ENCODE results near the gene YTHDF1.

Gene YTHDF1

GRCh38 chr20:63153254-63154221 is 62.4 kb downstream of the YTHDF1 start:
- no peak for DNase-seq

DNA sequence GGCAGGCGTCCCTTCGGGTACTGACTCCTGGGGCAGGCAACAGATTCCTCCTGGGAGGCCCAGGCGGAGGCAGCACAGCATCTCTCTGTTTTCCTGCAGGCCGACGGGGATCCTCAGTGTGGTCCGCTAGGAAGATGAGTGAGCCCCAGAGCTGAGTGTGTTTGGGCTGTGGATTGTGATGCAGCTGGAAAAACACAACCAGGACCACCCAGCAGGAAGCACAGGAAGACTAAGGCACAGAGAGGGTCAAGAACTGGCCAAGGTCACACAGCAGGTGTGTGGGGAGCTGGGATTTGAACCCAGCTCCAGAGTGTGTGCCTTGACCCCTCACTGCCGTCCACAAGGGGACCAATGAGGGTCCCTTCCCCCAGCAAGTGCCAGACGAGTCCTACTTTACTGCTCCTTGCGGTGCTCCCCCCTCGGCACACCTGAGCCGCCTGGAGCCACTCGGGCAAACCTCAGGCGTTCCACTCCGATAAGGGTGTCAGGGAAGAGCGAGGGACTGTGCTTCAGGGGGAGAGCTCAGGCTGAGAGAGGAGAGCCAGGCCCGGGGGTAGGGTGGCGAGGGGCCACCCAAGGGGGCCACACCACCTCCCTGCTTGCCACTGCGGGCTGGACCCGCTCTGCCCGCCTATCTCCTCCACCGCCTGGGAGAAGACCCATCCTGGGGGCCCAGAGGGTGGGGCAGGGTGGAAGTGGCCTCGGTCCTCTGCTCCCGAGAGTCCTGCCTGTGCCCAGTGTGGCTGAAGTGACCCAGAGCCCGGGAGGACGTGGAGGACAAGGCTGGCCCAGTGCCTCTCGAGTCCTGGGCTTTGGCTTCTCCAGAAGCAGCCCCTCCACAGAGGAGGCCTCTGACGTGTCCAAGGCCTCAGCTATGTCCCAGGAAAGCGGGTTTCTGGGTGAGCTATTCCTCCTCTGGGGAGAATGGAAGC is 63.3 kb downstream of the YTHDF1 start:
- DNase-seq = no peak

- no peak for DNase-seq
Observed at GRCh38 chr20:63151554-63152321, 64.2 kb downstream of the YTHDF1 start.

- DNase-seq = no peak
Observed at GRCh38 chr20:63150911-63151531, 64.9 kb downstream of the YTHDF1 start.

- DNase-seq = no peak
Observed at GRCh38 chr20:63150391-63150898, 65.5 kb downstream of the YTHDF1 start.

- no peak for DNase-seq
Observed at GRCh38 chr20:63149531-63150192, 66.3 kb downstream of the YTHDF1 start.

- DNase-seq = no peak
Observed at GRCh38 chr20:63148696-63149095, 67.2 kb downstream of the YTHDF1 start.

DNA sequence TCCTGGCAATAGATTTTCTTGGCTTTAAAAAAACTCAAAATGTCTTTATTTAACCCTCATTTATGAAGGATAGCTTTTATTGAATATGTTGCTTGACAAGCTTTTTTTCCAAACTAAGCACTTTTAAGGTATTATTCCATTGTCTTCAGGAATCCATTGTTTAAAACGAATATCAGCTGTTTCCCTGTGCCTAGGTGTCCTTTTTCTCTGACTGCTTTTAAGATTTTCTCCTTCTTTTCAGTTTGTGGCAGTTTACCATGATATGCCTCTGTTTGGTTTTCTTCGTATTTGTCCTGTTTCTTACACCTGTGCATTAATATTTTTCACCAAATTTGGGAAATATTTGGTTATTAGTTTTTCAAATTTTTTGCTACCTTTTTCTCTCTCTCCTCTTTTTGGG is 68.4 kb downstream of the YTHDF1 start:
- DNase-seq = no peak

Data from activated CD8-positive, alpha-beta memory T cell treated with anti-CD3 and anti-CD28 coated beads, Interleukin-2, amount 50 U/mL, for 48 hours (primary cell).